MG63 (cell line): Measurements from ENCODE around the gene PLEK. TPM values are rescaled to one million over a fixed set of nuclear protein-coding genes. Genes with fewer than 3 reads are reported as not detected.
"Not testable (repeated sequence)": the region's sequence is repeated elsewhere in the genome, so short reads cannot be mapped to it uniquely, and the experiment has no call there.

ENCODE experiments used
- DNase-seq: peaks from one replicate; pipeline ENCODE4 v3.0.0-alpha.2; 2020
- H3K27me3 ChIP-seq: fragments of 250-450 bp; sonication (Bioruptor Pico); 2 replicates; pipeline ENCODE4 v1.5.1; 2020; ENCODE audit warnings: mild to moderate bottlenecking, moderate library complexity
- H3K36me3 ChIP-seq: fragments of 250-450 bp; sonication (Bioruptor Pico); 2 replicates; pipeline ENCODE4 v1.5.1; 2020; ENCODE audit warnings: mild to moderate bottlenecking, moderate library complexity
- H3K4me3 ChIP-seq: fragments of 250-450 bp; sonication (Bioruptor Pico); 2 replicates; pipeline ENCODE4 v1.5.1; 2020; ENCODE audit warnings: mild to moderate bottlenecking, moderate library complexity
- H3K9me3 ChIP-seq: fragments of 250-450 bp; sonication (Bioruptor Pico); 2 replicates; pipeline ENCODE4 v1.5.1; 2020; ENCODE audit warnings: mild to moderate bottlenecking, moderate library complexity
- total RNA-seq: library from RNA; depleted of rRNA; stranded (reverse); fragments of >200 nt; shearing (Covaris generic); gene quantifications from 2 replicates; pipeline ENCODE4 v1.2.3, GENCODE V29; 2014; ENCODE audit warnings: low replicate concordance

PLEK gene
- total RNA-seq, 1 experiment from 2014 or later, result not detected

DNA sequence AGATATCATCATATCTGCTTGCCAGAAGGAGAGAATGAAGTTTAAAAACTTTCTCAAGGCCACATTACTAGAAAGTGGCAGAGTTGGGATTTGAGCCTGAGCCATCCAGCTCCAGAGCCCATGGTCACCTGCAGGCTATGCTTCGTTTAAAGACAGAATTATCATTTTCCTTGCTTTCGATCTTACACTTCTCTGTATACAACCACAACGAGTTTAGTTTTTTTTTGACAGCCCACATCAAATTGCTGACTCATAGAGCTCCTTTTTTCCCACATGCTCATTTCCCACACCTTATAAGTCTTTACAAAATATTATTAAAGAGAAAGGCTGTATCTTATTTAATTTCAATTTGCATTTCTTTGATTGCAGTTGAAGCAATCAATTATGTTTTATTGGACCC is 6.5 kb downstream of the PLEK start:
- Histone ChIP-seq H3K9me3 (no peaks in the 10 kb centered on the region), H3K36me3 (no peaks in the 10 kb centered on the region), H3K4me3 (no peak overlapping the region), H3K27me3 (no peaks in the 10 kb centered on the region; the same call in 1 of the 2 replicates)
- no peak for DNase-seq

GRCh38 chr2:68372485-68372884 is 7.4 kb downstream of the PLEK start:
- no peak overlapping the region for H3K4me3 ChIP-seq
- no peaks in the 10 kb centered on the region for H3K36me3 ChIP-seq
- no peaks in the 10 kb centered on the region for H3K9me3 ChIP-seq
- no peaks in the 10 kb centered on the region; the same call in 1 of the 2 replicates for H3K27me3 ChIP-seq
- DNase-seq, result no peak

DNA sequence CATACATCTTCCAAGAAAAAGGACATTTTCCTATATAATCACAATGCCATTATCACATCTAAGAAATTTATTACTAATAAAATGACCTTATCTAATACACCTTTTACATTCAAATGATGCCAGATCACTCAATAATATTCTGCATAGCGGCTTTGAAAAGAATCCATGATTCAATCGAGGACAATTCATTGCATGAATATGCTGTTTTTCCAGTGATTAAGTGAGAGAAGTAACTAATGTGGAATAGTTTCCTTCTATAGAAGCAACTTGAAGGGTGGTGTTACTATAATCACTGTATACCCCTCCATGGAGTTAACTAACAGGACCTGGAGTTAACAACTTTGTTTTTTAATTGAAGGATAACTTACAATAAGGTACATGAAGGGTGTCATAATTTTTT is 9.1 kb downstream of the PLEK start:
- H3K9me3 ChIP-seq, result no peaks in the 10 kb centered on the region
- H3K27me3 ChIP-seq, result no peaks in the 10 kb centered on the region; the same call in 1 of the 2 replicates
- DNase-seq, result no peak

GRCh38 chr2:68375582-68375981 is 10.5 kb downstream of the PLEK start:
- no peak overlapping the region for H3K4me3 ChIP-seq
- no peaks in the 10 kb centered on the region for H3K9me3 ChIP-seq
- no peaks in the 10 kb centered on the region; the same call in 1 of the 2 replicates for H3K27me3 ChIP-seq
- DNase-seq, result no peak
- no peaks in the 10 kb centered on the region for H3K36me3 ChIP-seq

More for the DNA sequence above, 9.1 kb downstream of the PLEK start:
- no peak overlapping the region for H3K4me3 ChIP-seq
- H3K36me3 ChIP-seq, result no peaks in the 10 kb centered on the region

DNA sequence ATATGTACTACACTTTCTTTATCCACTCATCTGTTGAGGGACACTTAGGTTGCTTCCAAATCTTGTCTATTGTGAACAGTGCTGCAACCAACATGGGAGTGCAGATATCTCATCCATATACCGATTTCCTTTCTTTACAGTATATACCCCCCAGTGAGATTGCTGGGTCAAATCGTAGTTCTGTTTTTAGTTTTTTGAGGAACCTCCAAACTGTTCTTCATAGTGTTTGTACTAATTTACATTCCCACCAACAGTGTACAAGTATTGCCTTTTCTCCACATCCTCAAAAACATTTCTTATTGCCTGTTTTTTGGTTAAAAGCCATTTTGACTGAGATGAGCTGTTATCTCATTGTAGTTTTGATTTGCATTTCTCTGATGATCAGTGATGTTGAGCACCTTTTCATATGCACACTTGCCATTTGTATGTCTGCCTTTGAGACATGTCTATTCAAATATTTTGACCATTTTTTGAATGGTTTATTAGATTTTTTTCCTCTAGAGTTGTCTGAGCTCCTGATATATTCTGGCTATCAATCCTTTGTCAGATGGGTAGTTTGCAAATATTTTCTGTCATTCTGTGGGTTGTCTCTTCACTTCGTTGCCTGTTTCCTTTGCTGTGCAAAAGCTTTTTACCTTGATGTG is 12.2 kb downstream of the PLEK start:
- Histone ChIP-seq H3K9me3 (no peaks in the 10 kb centered on the region), H3K4me3 (no peak overlapping the region), H3K36me3 (no peaks in the 10 kb centered on the region), H3K27me3 (no peaks in the 10 kb centered on the region; the same call in 1 of the 2 replicates)
- no peak for DNase-seq

- not testable (repeated sequence) for H3K27me3 ChIP-seq, H3K4me3 ChIP-seq, H3K36me3 ChIP-seq, H3K9me3 ChIP-seq, DNase-seq
Observed at GRCh38 chr2:68378779-68379178, 13.7 kb downstream of the PLEK start.

GRCh38 chr2:68379184-68379708 is 14.2 kb downstream of the PLEK start:
- no peak for DNase-seq
- H3K27me3 ChIP-seq, result no peaks in the 10 kb centered on the region; the same call in 1 of the 2 replicates
- no peaks in the 10 kb centered on the region for H3K9me3 ChIP-seq
- no peak overlapping the region for H3K4me3 ChIP-seq
- no peaks in the 10 kb centered on the region for H3K36me3 ChIP-seq

DNA sequence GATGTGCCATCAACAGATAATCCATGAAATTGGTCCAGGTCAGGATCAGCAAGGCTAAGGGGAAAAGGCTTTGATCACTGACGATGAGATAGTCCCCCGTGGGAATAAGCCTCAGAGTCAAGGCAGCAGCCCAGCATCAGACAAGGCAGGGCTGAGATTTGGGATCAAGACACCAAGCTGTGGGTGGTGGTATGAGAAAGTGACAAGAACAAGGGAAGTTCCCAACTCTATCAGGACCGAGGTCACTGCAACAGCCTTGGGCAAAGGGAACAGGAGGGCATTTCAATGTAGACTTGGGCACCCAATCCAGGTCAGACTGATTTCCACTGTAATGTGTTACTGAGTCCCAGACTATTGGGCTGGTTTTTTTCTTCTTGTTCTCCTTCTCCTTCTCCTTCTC is 18.7 kb downstream of the PLEK start:
- H3K27me3 ChIP-seq, result peaks cover 4% of the 10 kb centered on the region; the same call in 1 of the 2 replicates
- no peak for DNase-seq
- H3K4me3 ChIP-seq, result no peak overlapping the region
- no peaks in the 10 kb centered on the region for H3K36me3 ChIP-seq
- H3K9me3 ChIP-seq, result no peaks in the 10 kb centered on the region

DNA sequence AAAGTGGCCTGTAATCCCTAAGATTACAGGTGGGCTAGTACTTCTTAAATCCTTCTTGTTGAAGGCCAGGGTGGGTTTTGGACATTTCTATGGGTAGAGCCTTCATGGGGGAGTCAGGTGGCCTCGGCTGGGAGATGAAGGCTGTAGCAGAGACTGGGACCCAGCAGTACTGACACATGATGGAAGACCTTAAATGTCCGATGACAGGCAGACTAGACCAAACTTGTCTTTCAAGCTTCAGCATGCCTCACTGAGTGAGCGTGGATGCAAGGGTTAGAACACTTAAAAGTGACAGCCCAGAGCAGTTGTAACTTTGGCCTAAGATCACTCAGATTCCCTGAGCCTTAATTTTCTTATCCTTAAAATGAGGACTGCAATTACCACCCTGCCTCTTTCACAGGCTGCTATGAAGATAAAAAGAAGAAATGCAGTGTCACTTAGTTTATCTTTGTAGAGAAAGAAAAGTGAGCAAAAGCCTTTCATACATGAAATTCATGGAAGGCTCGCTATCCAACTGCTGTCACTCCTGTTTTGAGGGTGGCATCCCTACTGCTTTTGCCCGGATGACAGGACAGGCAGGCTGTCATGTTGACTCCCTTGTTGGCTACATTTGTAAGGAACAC is 19.5 kb downstream of the PLEK start:
- peaks cover 7% of the 10 kb centered on the region; the same call in 1 of the 2 replicates for H3K27me3 ChIP-seq
- no peaks in the 10 kb centered on the region for H3K9me3 ChIP-seq
- H3K36me3 ChIP-seq, result no peaks in the 10 kb centered on the region
- DNase-seq, result no peak
- H3K4me3 ChIP-seq, result no peak overlapping the region

- H3K27me3 ChIP-seq, result peaks cover 7% of the 10 kb centered on the region; the same call in 1 of the 2 replicates
- H3K9me3 ChIP-seq, result no peaks in the 10 kb centered on the region
- no peaks in the 10 kb centered on the region for H3K36me3 ChIP-seq
- DNase-seq, result no peak
- H3K4me3 ChIP-seq, result no peak overlapping the region
Observed at GRCh38 chr2:68385220-68385906, 20.3 kb downstream of the PLEK start.

- peaks cover 7% of the 10 kb centered on the region; the same call in 1 of the 2 replicates for H3K27me3 ChIP-seq
- no peaks in the 10 kb centered on the region for H3K36me3 ChIP-seq
- H3K4me3 ChIP-seq, result no peak overlapping the region
- no peak for DNase-seq
- no peaks in the 10 kb centered on the region for H3K9me3 ChIP-seq
Observed at GRCh38 chr2:68385907-68386287, 20.8 kb downstream of the PLEK start.

DNA sequence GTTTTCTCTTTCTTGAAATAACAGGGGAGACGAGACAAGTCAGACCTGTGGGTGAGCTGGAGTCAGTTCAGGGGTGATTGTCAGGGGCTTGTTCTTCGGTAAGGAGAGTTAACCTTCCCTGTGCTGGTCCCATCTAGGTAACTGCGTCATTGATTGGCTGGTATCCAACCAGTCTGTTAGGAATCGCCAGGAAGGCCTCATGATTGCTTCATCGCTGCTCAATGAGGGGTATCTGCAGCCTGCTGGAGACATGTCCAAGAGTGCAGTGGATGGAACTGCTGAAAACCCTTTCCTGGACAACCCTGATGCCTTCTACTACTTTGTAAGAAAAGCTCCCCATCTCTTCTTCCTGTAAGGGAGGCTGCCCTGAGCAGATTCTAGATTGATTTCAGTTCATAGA is 21.3 kb downstream of the PLEK start:
- H3K4me3 ChIP-seq, result no peak overlapping the region
- H3K27me3 ChIP-seq, result peaks cover 7% of the 10 kb centered on the region; the same call in 1 of the 2 replicates

GRCh38 chr2:68387408-68388350 is 22.6 kb downstream of the PLEK start:
- Histone ChIP-seq H3K4me3 (no peak overlapping the region), H3K36me3 (no peaks in the 10 kb centered on the region), H3K9me3 (no peaks in the 10 kb centered on the region), H3K27me3 (peaks cover 11% of the 10 kb centered on the region; the same call in 1 of the 2 replicates)
- no peak for DNase-seq

More for the DNA sequence above, 21.3 kb downstream of the PLEK start:
- no peaks in the 10 kb centered on the region for H3K36me3 ChIP-seq
- no peak for DNase-seq
- H3K9me3 ChIP-seq, result no peaks in the 10 kb centered on the region

GRCh38 chr2:68388358-68388757 is 23.3 kb downstream of the PLEK start:
- no peak overlapping the region for H3K4me3 ChIP-seq
- DNase-seq, result no peak
- no peaks in the 10 kb centered on the region for H3K36me3 ChIP-seq
- H3K27me3 ChIP-seq, result peaks cover 11% of the 10 kb centered on the region; the same call in 1 of the 2 replicates
- no peaks in the 10 kb centered on the region for H3K9me3 ChIP-seq

- Histone ChIP-seq H3K27me3 (peaks cover 11% of the 10 kb centered on the region; the same call in 1 of the 2 replicates), H3K36me3 (no peaks in the 10 kb centered on the region), H3K9me3 (no peaks in the 10 kb centered on the region), H3K4me3 (no peak overlapping the region)
- DNase-seq, result no peak
Observed at GRCh38 chr2:68388772-68389171, 23.7 kb downstream of the PLEK start.

DNA sequence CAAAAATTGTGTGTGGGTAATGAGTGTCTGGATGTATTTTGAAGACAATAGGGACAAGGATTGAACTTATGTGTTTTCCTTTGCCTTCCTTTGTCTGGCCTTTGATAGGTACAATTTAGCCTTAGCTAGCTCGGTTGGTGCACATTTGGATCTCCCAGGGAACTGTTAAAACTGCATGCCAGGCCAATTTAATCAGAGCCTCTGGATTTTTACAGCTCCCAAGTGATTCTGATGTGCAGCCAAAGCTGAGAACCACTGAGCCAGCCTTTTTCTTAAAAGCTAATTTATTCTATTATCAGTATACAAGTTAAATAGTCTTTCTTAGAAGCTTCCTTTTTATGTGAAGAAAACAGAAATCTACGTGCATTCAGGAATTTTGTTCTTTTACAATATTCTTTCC is 25.0 kb downstream of the PLEK start:
- no peak for DNase-seq
- Histone ChIP-seq H3K27me3 (peaks cover 11% of the 10 kb centered on the region; the same call in 1 of the 2 replicates), H3K36me3 (no peaks in the 10 kb centered on the region), H3K9me3 (no peaks in the 10 kb centered on the region), H3K4me3 (no peak overlapping the region)
